Heart left ventricle (tissue), 13 donors: Measurements from ENCODE around the gene NHLH1.

Source experiments
- CTCF ChIP-seq, 12 donors: fragments of 200-600 bp; sonication (generic) in 4 of 12; IDR thresholded peaks; one replicate each; pipeline versions ENCODE4 v1.5.0 to v1.8.0; 2018 to 2022; ENCODE audit warnings: antibody characterized with exemption in 12 of 12, mild to moderate bottlenecking in 5 of 12
- POLR2A ChIP-seq, 2 donors: fragments of 450-650 bp; IDR thresholded peaks; one replicate each; pipeline ENCODE4 v1.6.1; 2017; ENCODE audit warnings: antibody characterized with exemption in 2 of 2, mild to moderate bottlenecking in 2 of 2, moderate library complexity in 2 of 2
- donor health status: ischemic (EF 13 %, LVEDD 7.1; RV severe dilation, severe dysfunction).
- donor health status: DM: no; HTN: yes; CAD: no.
- donor health status: DM: no; HTN: no; CAD: no.
- donor health status: ischemic (EF 25% LVEDD 6.9; RV normal size, moderate dysfunction).
- donor health status: ischemic (EF 25% LVEDD 5.7; RV mildly dilated, moderate dysfunction).
- donor health status: ischemic (EF 35%, LVEDD 5.7; RV mildly dilated, moderate dysfunction).
- donor health status: nonischemic (EF 11% LVEDD 7.7; RV severe dilation, severe dysfunction).
- donor health status: DM: yes; HTN: yes; CAD: no.
- donor health status: PGD.
- donor health status: ischemic (EF 29% LVEDD 5.4; RV normal size, mild dysfunction).
- donor health status: nonischemic (EF 23%, LVEDD 6.1; RV moderate dilation, normal function).

GRCh38 chr1:160413716-160414115 lies 46.8 kb downstream of the NHLH1 start:
- TF ChIP-seq POLR2A (IDR thresholded peaks at IDR 0.05) (no peak), CTCF (IDR thresholded peaks at IDR 0.05) (no peak)
